NCI-H82 treated with DMSO at 0.1 percent for 48 hours (cell line): Measurements from ENCODE around the gene MGST2.

ENCODE experiments used
- DNase-seq: peaks from one replicate; lab custom pipeline; 2025; ENCODE audit not compliant: unreplicated experiment; lab: John Stamatoyannopoulos, UW

The MGST2 gene

GRCh38 chr4:139643042-139643895 lies 22.4 kb upstream of the MGST2 start:
- no peak for DNase-seq

- DNase-seq = no peak
Observed at GRCh38 chr4:139645458-139645857, 20.2 kb upstream of the MGST2 start.

GRCh38 chr4:139647184-139647583 lies 18.4 kb upstream of the MGST2 start:
- DNase-seq = no peak

GRCh38 chr4:139647952-139648351 lies 17.7 kb upstream of the MGST2 start:
- no peak for DNase-seq

- DNase-seq = peak; percentile 69
Observed at GRCh38 chr4:139651282-139652194, 14.1 kb upstream of the MGST2 start.

- DNase-seq = no peak
Observed at GRCh38 chr4:139654516-139654915, 11.1 kb upstream of the MGST2 start.

GRCh38 chr4:139655116-139655515 lies 10.5 kb upstream of the MGST2 start:
- DNase-seq = peak; percentile 31

- DNase-seq = peak; percentile 55
Observed at GRCh38 chr4:139656614-139657486, 8.8 kb upstream of the MGST2 start.

- no peak for DNase-seq
Observed at GRCh38 chr4:139658185-139658584, 7.4 kb upstream of the MGST2 start.

GRCh38 chr4:139658586-139659382 lies 6.8 kb upstream of the MGST2 start:
- no peak for DNase-seq

- DNase-seq = no peak
Observed at GRCh38 chr4:139659735-139660424, 5.7 kb upstream of the MGST2 start.

GRCh38 chr4:139660568-139661043 lies 5.0 kb upstream of the MGST2 start:
- DNase-seq = no peak

- no peak for DNase-seq
Observed at GRCh38 chr4:139663561-139664138, 2.0 kb upstream of the MGST2 start.

- DNase-seq = no peak
Observed at GRCh38 chr4:139664442-139664841, 1.2 kb upstream of the MGST2 start.

GRCh38 chr4:139665079-139665689 lies 435 bp upstream of the MGST2 start:
- DNase-seq = no peak

- DNase-seq = no peak
Observed at GRCh38 chr4:139666735-139667281, 1.2 kb downstream of the MGST2 start.

GRCh38 chr4:139668036-139668435 lies 2.4 kb downstream of the MGST2 start:
- no peak for DNase-seq

GRCh38 chr4:139668658-139669201 lies 3.1 kb downstream of the MGST2 start:
- no peak for DNase-seq
